Mucosa of descending colon (tissue), 3 donors: ENCODE data around the gene ERCC6L. TPM values are rescaled to one million over a fixed set of nuclear protein-coding genes. Genes with fewer than 3 reads are reported as not detected.
"Not testable (repeated sequence)": the region's sequence is repeated elsewhere in the genome, so short reads cannot be mapped to it uniquely, and the experiment has no call there.

Source experiments
- ATAC-seq: fragments of 200-7000 bp; cut with Tn5 transposase; one replicate; pipeline ENCODE4 v1.9.1; 2020; ENCODE audit warnings: mild to moderate bottlenecking, moderate library complexity
- DNase-seq, 3 donors: peaks; one replicate each; pipeline ENCODE4 v3.0.0-alpha.2; 2020
- H3K36me3 ChIP-seq: fragments of 200-600 bp; one replicate; pipeline ENCODE4 v1.8.0; 2021; ENCODE audit warnings: low read depth, mild to moderate bottlenecking
- H3K4me1 ChIP-seq: fragments of 200-600 bp; one replicate; pipeline ENCODE4 v1.8.0; 2021; ENCODE audit warnings: low read depth, mild to moderate bottlenecking
- H3K4me3 ChIP-seq: fragments of 200-600 bp; one replicate; pipeline ENCODE4 v1.8.0; 2021; ENCODE audit warnings: mild to moderate bottlenecking
- H3K9me3 ChIP-seq: fragments of 200-600 bp; one replicate; pipeline ENCODE4 v1.8.0; 2021; ENCODE audit warnings: mild to moderate bottlenecking
- intact Hi-C, 2 donors: fragments of 100-400 bp; cut with DNase I in 1 of 2; cut with micrococcal nuclease in 1 of 2; formaldehyde crosslinking; loops; one replicate each; pipeline versions ENCODE4 v1.11.0 to v1.11.1; 2022; cut with DNase I, micrococcal nuclease
- total RNA-seq, 3 donors: library from RNA; stranded (reverse); fragmentation: NEBNext Ultra II Directional in 2 of 3; extraction: Animal tissue kit (Norgen Biotek cat#: 25700) in 2 of 3; gene quantifications; one replicate each; pipeline versions ENCODE4 v1.2.1 to v1.2.4, GENCODE V29; 2021 to 2023
- TF ChIP-seq, protein P1 (sequence below): fragments of 200-600 bp; IDR thresholded peaks from one replicate; pipeline ENCODE4 v1.8.0; 2022; ENCODE audit warnings: antibody characterized with exemption, mild to moderate bottlenecking
- donor health status: DM: no; HTN: no; CAD: no; lungs with moderate emphysema.
- donor health status: DM: no; HTN: no; CAD: no.
- donor health status: DM: no; HTN: yes; CAD: no.

ERCC6L gene
- total RNA-seq, 3 donors from 2014 or later, result 0.22 to 2.6 (median 0.64) TPM

DNA sequence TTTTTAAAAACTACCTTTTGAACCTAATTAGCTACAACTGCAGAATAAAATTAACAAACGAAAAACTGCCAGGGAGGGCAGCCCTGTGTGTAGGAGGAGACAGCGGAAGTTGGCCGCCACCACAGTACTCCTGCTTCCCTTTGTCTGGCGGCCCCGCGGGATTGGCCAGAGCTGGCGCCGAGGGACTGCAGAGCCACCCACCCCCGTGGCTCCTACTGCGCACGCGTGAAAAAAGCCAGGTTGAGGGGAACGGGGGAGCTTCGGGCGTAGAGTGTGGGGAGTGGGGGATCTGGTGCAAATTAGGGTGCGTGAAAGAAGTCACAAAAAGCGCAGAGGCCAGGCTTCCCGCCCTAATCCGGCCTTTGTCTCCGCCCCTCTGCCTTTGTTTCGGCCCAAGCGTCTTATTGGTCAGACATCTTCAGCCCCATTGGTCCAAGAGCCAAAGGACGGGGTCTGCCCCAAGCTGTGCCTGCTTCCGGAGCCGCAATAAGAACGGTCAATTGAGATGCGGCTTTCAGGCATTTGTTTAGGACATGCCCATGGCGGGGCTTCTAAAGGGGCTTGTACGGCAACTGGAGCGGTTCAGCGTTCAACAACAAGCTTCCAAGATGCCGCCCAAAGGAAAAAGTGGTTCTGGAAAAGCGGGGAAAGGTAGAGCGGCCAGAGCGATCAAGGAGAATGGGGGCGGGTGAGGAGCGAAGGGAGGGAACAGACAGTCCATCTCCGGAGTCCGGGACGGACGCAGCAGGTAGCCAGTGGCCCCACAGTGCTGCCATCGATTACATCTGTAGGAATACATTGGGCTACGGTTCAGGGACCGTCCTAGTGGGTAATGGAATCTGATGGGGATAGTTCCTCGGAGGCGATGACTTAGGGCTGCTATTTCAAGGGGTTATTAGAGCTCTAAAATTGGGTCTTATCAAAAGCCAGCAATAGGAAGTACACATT lies 57.4 kb downstream of the ERCC6L start, which contains the start of gene PIN4:
TSS of gene PIN4 (plus strand) at position 580 of the 948 bp plus-strand sequence. CDS start at position 609, 29 bp downstream.
- TF ChIP-seq, protein P1, sequence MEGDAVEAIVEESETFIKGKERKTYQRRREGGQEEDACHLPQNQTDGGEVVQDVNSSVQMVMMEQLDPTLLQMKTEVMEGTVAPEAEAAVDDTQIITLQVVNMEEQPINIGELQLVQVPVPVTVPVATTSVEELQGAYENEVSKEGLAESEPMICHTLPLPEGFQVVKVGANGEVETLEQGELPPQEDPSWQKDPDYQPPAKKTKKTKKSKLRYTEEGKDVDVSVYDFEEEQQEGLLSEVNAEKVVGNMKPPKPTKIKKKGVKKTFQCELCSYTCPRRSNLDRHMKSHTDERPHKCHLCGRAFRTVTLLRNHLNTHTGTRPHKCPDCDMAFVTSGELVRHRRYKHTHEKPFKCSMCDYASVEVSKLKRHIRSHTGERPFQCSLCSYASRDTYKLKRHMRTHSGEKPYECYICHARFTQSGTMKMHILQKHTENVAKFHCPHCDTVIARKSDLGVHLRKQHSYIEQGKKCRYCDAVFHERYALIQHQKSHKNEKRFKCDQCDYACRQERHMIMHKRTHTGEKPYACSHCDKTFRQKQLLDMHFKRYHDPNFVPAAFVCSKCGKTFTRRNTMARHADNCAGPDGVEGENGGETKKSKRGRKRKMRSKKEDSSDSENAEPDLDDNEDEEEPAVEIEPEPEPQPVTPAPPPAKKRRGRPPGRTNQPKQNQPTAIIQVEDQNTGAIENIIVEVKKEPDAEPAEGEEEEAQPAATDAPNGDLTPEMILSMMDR, result no peak
- H3K4me1 ChIP-seq, result no peaks in the 10 kb centered on the region
- no peaks in the 10 kb centered on the region for H3K9me3 ChIP-seq
- peak; percentile 98 for ATAC-seq
- peak within 1 kb of the TSS; percentile 26 for H3K4me3 ChIP-seq
- peak; percentile 91 to 93 (median 92) for DNase-seq
- H3K36me3 ChIP-seq, result no peaks in the 10 kb centered on the region
- intact Hi-C loops, result no loop called here

DNA sequence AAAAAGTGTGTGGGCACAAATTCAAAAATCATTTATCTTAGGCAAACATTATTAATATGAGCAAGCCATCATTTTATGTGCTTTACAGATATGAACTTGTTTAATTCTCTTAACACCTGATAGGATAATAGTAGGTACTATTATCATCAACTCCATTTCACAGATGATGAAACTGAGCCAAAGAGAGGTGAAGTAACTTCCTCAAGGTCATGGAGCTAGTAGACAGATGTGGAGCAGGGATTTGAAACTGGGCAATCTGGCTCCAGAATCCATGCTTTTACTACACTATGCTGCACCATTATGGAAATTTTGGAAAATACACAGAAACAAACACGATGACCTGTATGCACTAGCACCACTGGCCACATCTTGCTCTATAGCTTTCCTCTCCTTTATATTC lies 58.3 kb downstream of the ERCC6L start:
- TF ChIP-seq, protein P1, result no peak
- Histone ChIP-seq H3K4me1 (no peaks in the 10 kb centered on the region), H3K9me3 (no peaks in the 10 kb centered on the region), H3K4me3 (no peak overlapping the region), H3K36me3 (no peaks in the 10 kb centered on the region)
- DNase-seq, result peak in 1 of 3 donors; percentile 2
- intact Hi-C loops, result no loop called here
- no peak for ATAC-seq

DNA sequence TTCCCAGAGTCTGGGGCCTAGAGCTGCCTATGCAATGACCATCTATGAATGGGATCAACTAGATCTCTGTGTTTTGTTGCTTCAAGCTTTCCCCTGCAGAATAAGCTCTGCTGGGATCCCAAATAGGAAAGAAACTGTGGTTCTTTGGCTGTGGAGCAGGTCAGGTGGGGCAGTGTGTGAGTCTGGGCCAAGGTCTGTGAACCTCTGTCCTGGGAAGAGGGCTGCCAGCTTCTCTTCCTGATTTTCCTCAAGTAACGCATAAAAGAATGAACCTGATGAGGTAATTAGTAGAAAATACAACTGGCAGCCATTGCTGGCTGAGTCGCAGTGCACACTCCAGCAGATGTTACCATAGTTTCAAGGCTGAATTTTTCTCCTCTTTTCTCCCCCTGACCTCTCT lies 61.8 kb downstream of the ERCC6L start:
- DNase-seq (no peak), ATAC-seq (no peak)
- no peaks in the 10 kb centered on the region for H3K36me3 ChIP-seq
- no peaks in the 10 kb centered on the region for H3K4me1 ChIP-seq
- H3K4me3 ChIP-seq, result no peak overlapping the region
- no peaks in the 10 kb centered on the region for H3K9me3 ChIP-seq
- TF ChIP-seq, protein P1, result no peak
- intact Hi-C loops, result no loop called here

DNA sequence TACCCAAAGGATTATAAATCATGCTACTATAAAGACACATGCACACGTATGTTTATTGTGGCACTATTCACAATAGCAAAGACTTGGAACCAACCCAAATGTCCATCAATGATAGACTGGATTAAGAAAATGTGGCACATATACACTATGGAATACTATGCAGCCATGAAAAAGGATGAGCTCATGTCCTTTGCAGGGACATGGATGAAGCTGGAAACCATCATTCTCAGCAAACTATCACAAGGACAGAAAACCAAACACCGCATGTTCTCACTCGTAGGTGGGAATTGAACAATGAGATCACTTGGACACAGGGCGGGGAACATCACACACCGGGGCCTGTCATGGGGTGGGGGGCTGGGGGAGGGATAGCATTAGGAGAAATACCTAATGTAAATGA lies 62.5 kb downstream of the ERCC6L start:
- DNase-seq, H3K4me1 ChIP-seq, H3K36me3 ChIP-seq, H3K9me3 ChIP-seq, H3K4me3 ChIP-seq, ATAC-seq, intact Hi-C loops: not testable (repeated sequence)

DNA sequence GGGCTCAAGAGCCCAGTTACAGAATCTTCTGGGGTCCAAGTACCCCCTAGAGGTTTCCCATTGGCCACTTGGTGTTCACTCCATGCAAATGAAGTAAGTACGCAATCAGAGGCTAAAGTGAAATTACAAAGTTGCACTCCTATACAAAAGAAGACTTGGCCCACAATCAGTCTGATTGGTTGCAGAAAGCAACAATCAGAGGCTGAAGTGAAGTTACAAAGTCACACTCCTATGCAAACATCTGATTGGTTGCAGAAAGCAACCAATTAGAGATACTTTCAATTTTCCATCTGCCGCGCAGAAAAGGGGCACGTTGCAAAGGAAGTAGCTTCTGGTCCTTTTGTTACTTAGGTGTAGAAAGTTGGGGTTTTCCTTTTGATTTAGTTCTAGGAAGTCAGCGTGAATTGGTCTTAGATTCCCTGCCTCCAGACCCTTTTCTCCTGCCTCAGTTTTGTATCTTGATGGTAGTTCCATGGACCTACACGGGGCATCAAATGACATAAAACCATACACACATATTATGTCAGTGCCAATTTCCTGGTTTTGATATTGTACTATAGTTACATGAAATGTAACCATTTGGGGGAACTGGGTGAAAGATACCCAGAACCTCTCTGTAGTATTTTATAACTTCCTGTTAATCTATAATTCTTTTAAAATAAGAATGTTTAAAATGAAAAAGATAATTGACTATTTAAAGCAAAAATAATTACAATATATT lies 69.7 kb downstream of the ERCC6L start:
- peak; percentile 44 for ATAC-seq
- no peak overlapping the region for H3K4me3 ChIP-seq
- intact Hi-C loops, result no loop called here
- H3K36me3 ChIP-seq, result no peaks in the 10 kb centered on the region
- H3K9me3 ChIP-seq, result no peaks in the 10 kb centered on the region
- TF ChIP-seq, protein P1, result no peak
- DNase-seq, result peak in 1 of 3 donors; percentile 3
- no peaks in the 10 kb centered on the region for H3K4me1 ChIP-seq

DNA sequence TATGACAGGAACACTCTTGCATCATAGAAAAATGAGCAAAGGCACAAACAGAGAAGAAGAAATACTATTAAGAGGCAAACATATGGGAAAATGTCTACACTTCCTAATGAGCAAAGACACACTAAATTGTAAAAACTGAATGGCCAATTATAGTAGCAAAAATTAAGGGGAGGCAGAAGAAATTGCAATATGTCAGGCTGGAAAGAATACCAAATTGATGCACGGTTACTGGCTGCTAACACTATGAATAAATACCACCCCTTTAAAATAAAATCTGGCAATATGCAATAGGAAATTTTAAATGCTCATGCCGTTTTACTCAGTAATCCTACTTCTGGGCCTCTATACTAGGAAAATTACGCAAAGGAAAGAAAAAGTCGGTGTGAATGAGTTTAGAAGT lies 73.3 kb downstream of the ERCC6L start:
- no peaks in the 10 kb centered on the region for H3K36me3 ChIP-seq
- TF ChIP-seq, protein P1, result no peak

More for the DNA sequence above, 73.3 kb downstream of the ERCC6L start:
- no peak overlapping the region for H3K4me3 ChIP-seq
- no peak for DNase-seq
- H3K9me3 ChIP-seq, result no peaks in the 10 kb centered on the region
- no peaks in the 10 kb centered on the region for H3K4me1 ChIP-seq
- intact Hi-C loops, result no loop called here
- no peak for ATAC-seq
